WTC11 (cell line): ENCODE measurements around the gene ADK. TPM values are rescaled to one million over a fixed set of nuclear protein-coding genes. Genes with fewer than 3 reads are reported as not detected.

Experiments
- ATAC-seq: fragments of 200-7000 bp; cut with Tn5 transposase; 2 replicates; pipeline ENCODE4 v1.10.0; 2021; ENCODE audit warnings: mild to moderate bottlenecking, moderate library complexity
- CTCF ChIA-PET: fragments of 300-600 bp; sonication (Branson Sonifier 250); formaldehyde crosslinking; loops from one replicate; lab custom pipeline; 2021; ENCODE audit warnings: antibody characterized with exemption; lab: Charles Lee
- POLR2A ChIA-PET: fragments of 350-600 bp; sonication (Branson Sonifier 250); formaldehyde crosslinking; loops from one replicate; lab custom pipeline; 2021; ENCODE audit warnings: antibody characterized with exemption; lab: Charles Lee
- DNase-seq: peaks from one replicate; pipeline ENCODE4 v3.0.0; 2021; ENCODE audit warnings: low spot score
- H3K27ac Mint-ChIP-seq: 2 replicates; pipeline ENCODE4 v1.8.0; 2021; ENCODE audit warnings: mixed read lengths
- H3K27me3 Mint-ChIP-seq: 2 replicates; pipeline ENCODE4 v1.8.0; 2021; ENCODE audit warnings: low read depth, mild to moderate bottlenecking, moderate library complexity, mixed read lengths
- H3K36me3 Mint-ChIP-seq: 2 replicates; pipeline ENCODE4 v1.8.0; 2021; ENCODE audit warnings: mixed read lengths
- H3K4me1 Mint-ChIP-seq: 2 replicates; pipeline ENCODE4 v1.8.0; 2022; ENCODE audit warnings: mixed read lengths
- H3K4me3 Mint-ChIP-seq: 2 replicates; pipeline ENCODE4 v1.8.0; 2021; ENCODE audit warnings: mild to moderate bottlenecking, moderate library complexity, mixed read lengths
- H3K9me3 Mint-ChIP-seq: 2 replicates; pipeline ENCODE4 v1.8.0; 2021; ENCODE audit warnings: mixed read lengths
- ESRRA ChIP-seq: sonication (generic); formaldehyde crosslinking; IDR thresholded peaks from 2 replicates; pipeline ENCODE4 v1.8.1; 2022; ENCODE audit warnings: mild to moderate bottlenecking, missing genetic modification reagents, borderline replicate concordance
- ETV6 ChIP-seq: sonication (generic); formaldehyde crosslinking; IDR thresholded peaks from 2 replicates; pipeline ENCODE4 v1.8.1; 2022; ENCODE audit warnings: mild to moderate bottlenecking, missing genetic modification reagents
- GRHL2 ChIP-seq: fragments of 250-450 bp; sonication (Bioruptor Pico); IDR thresholded peaks from 2 replicates; pipeline ENCODE4 v1.8.0; 2022; ENCODE audit warnings: mild to moderate bottlenecking, moderate library complexity; ENCODE audit not compliant: insufficient replicate concordance, severe bottlenecking
- JAZF1 ChIP-seq: fragments of 250-450 bp; sonication (Bioruptor Pico); IDR thresholded peaks from 2 replicates; pipeline ENCODE4 v1.9.0; 2021; ENCODE audit warnings: moderate library complexity, mild to moderate bottlenecking, inconsistent platforms
- NFATC4 ChIP-seq: fragments of 250-450 bp; sonication (Bioruptor Pico); IDR thresholded peaks from 2 replicates; pipeline ENCODE4 v1.9.0; 2021; ENCODE audit warnings: mild to moderate bottlenecking
- NFYB ChIP-seq: sonication (generic); formaldehyde crosslinking; conservative IDR thresholded peaks from 2 replicates; pipeline ENCODE4 v1.8.0; 2022; ENCODE audit warnings: low read depth, missing genetic modification reagents
- NR1H2 ChIP-seq: sonication (generic); formaldehyde crosslinking; IDR thresholded peaks from 2 replicates; pipeline ENCODE4 v1.9.0; 2021; ENCODE audit warnings: mild to moderate bottlenecking, moderate library complexity, missing genetic modification reagents
- SMAD3 ChIP-seq: sonication (generic); formaldehyde crosslinking; IDR thresholded peaks from 2 replicates; pipeline ENCODE4 v1.8.0; 2022; ENCODE audit warnings: missing genetic modification reagents, mild to moderate bottlenecking, borderline replicate concordance
- SOX15 ChIP-seq: fragments of 250-450 bp; sonication (Bioruptor Pico); IDR thresholded peaks from 2 replicates; pipeline ENCODE4 v1.9.0; 2021; ENCODE audit warnings: mild to moderate bottlenecking
- TP53 ChIP-seq: sonication (generic); formaldehyde crosslinking; IDR thresholded peaks from 2 replicates; pipeline ENCODE4 v1.8.1; 2023; ENCODE audit warnings: mild to moderate bottlenecking, missing genetic modification reagents
- ZNF219 ChIP-seq: sonication (generic); formaldehyde crosslinking; IDR thresholded peaks from 2 replicates; pipeline ENCODE4 v1.8.0; 2023; ENCODE audit warnings: missing genetic modification reagents, mild to moderate bottlenecking, borderline replicate concordance
- ZNF232 ChIP-seq: sonication (generic); formaldehyde crosslinking; IDR thresholded peaks from 2 replicates; pipeline ENCODE4 v1.8.0; 2022; ENCODE audit warnings: mild to moderate bottlenecking, missing genetic modification reagents
- ZNF416 ChIP-seq: fragments of 250-450 bp; sonication (Bioruptor Pico); IDR thresholded peaks from 2 replicates; pipeline ENCODE4 v1.9.0; 2021; ENCODE audit warnings: mild to moderate bottlenecking, inconsistent platforms
- total RNA-seq: library from RNA; stranded (reverse); gene quantifications from 3 replicates; pipeline ENCODE4 v1.2.3, GENCODE V29; 2021
- TF ChIP-seq, protein P1 (sequence below): sonication (generic); formaldehyde crosslinking; IDR thresholded peaks from 2 replicates; pipeline ENCODE4 v1.8.0; 2022; ENCODE audit warnings: mild to moderate bottlenecking, missing genetic modification reagents
- TF ChIP-seq, protein P2 (sequence below): fragments of 250-450 bp; sonication (Bioruptor Pico); IDR thresholded peaks from 2 replicates; pipeline ENCODE4 v1.9.0; 2021; ENCODE audit warnings: moderate library complexity, mild to moderate bottlenecking, inconsistent platforms, borderline replicate concordance
- TF ChIP-seq, protein P3 (sequence below): sonication (generic); formaldehyde crosslinking; IDR thresholded peaks from 2 replicates; pipeline ENCODE4 v1.8.0; 2022; ENCODE audit warnings: mild to moderate bottlenecking, missing genetic modification reagents
- TF ChIP-seq, protein P4 (sequence below): sonication (generic); formaldehyde crosslinking; IDR thresholded peaks from 2 replicates; pipeline ENCODE4 v1.8.1; 2023; ENCODE audit warnings: mild to moderate bottlenecking, missing genetic modification reagents
- TF ChIP-seq, protein P5 (sequence below): sonication (generic); formaldehyde crosslinking; IDR thresholded peaks from 2 replicates; pipeline ENCODE4 v1.8.0; 2023; ENCODE audit warnings: mild to moderate bottlenecking, missing genetic modification reagents
- TF ChIP-seq, protein P6 (sequence below): sonication (generic); formaldehyde crosslinking; IDR thresholded peaks from 2 replicates; pipeline ENCODE4 v1.8.1; 2023; ENCODE audit warnings: mild to moderate bottlenecking, missing genetic modification reagents
- TF ChIP-seq, protein P7 (sequence below): fragments of 250-450 bp; sonication (Bioruptor Pico); IDR thresholded peaks from 2 replicates; pipeline ENCODE4 v1.9.0; 2021; ENCODE audit warnings: mild to moderate bottlenecking
- TF ChIP-seq, protein P8 (sequence below): sonication (generic); formaldehyde crosslinking; IDR thresholded peaks from 2 replicates; pipeline ENCODE4 v1.8.1; 2022; ENCODE audit warnings: low read depth, missing genetic modification reagents, borderline replicate concordance

ADK gene
- total RNA-seq, 1 experiment from 2014 or later = 32.7 TPM

DNA sequence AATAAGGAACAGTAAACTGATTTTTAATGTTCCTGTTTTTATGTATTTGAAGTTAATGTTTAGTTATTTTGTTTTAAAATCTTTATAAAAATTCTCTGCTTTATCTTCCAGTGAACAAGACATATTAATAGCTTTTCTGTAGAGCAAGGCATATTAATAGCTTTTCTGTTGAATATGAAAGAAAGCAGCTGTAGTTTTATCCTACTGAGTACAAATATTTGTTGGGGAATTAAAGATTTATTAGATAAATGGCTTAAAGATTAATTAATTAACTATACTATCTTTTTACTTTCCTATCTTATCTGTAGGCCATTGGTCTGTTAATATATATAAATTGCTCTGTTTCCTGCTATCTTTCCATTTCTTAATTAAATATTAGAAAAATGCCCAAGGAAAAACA lies 299.6 kb downstream of the ADK start (continued):
- TF ChIP-seq, protein P1, sequence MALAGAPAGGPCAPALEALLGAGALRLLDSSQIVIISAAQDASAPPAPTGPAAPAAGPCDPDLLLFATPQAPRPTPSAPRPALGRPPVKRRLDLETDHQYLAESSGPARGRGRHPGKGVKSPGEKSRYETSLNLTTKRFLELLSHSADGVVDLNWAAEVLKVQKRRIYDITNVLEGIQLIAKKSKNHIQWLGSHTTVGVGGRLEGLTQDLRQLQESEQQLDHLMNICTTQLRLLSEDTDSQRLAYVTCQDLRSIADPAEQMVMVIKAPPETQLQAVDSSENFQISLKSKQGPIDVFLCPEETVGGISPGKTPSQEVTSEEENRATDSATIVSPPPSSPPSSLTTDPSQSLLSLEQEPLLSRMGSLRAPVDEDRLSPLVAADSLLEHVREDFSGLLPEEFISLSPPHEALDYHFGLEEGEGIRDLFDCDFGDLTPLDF (CRISPR knock-in tag) = no peak
- TF ChIP-seq, protein P2, sequence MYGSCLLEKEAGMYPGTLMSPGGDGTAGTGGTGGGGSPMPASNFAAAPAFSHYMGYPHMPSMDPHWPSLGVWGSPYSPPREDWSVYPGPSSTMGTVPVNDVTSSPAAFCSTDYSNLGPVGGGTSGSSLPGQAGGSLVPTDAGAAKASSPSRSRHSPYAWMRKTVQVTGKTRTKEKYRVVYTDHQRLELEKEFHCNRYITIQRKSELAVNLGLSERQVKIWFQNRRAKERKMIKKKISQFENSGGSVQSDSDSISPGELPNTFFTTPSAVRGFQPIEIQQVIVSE (CRISPR knock-in tag) = no peak
- TF ChIP-seq, protein P3, sequence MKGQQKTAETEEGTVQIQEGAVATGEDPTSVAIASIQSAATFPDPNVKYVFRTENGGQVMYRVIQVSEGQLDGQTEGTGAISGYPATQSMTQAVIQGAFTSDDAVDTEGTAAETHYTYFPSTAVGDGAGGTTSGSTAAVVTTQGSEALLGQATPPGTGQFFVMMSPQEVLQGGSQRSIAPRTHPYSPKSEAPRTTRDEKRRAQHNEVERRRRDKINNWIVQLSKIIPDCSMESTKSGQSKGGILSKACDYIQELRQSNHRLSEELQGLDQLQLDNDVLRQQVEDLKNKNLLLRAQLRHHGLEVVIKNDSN = no peak
- TF ChIP-seq, protein P4, sequence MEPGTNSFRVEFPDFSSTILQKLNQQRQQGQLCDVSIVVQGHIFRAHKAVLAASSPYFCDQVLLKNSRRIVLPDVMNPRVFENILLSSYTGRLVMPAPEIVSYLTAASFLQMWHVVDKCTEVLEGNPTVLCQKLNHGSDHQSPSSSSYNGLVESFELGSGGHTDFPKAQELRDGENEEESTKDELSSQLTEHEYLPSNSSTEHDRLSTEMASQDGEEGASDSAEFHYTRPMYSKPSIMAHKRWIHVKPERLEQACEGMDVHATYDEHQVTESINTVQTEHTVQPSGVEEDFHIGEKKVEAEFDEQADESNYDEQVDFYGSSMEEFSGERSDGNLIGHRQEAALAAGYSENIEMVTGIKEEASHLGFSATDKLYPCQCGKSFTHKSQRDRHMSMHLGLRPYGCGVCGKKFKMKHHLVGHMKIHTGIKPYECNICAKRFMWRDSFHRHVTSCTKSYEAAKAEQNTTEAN (CRISPR knock-in tag) = no peak
- TF ChIP-seq ESRRA = no peak
- TF ChIP-seq, all 79 proteins: peak for 0

DNA sequence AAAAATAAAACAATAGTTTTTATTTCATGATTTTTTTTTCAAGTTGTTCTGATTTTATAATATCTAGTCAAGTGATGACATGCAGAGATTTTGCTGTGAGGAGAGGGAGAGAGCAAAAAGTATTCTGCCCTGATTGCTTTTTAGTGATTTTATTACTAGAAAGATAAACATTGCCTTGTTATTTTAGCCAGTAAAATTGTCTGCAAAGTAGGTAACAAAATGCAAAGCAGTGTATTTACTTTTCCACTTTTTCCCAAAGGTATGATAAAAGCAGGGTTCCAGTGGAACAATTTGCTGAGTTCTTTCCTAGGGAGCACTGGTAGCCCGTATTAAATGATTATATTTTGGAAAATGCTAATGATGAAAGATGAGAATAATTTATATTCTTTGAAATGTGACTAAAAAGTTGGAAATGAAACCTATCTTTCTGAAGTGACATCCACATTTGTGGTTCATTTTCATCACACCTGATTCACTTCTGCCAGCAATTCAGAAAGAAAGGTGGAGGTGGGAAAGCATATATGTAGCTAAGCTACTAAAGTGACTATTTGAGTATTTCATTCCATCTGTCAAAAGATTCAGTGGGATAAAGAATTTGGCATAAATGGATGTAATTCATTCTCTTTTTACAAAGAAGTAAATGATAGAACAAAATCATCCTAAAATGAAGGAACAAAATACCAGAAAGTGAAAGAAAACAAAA lies 300.3 kb downstream of the ADK start:
- Mint-ChIP-seq H3K36me3 (peaks cover 6% of the 10 kb centered on the region; the same call in 1 of the 2 replicates), H3K27ac (no peak overlapping the region), H3K27me3 (no peaks in the 10 kb centered on the region), H3K9me3 (peaks cover 5% of the 10 kb centered on the region), H3K4me1 (peaks cover 3% of the 10 kb centered on the region), H3K4me3 (no peak overlapping the region)
- no peak for DNase-seq
- POLR2A ChIA-PET = no interaction called here
- TF ChIP-seq ZNF416 (CRISPR knock-in tag) (no peak), SOX15 (CRISPR knock-in tag) (no peak), ZNF219 (CRISPR knock-in tag) (no peak), JAZF1 (CRISPR knock-in tag) (no peak), ETV6 (CRISPR knock-in tag) (no peak), SMAD3 (CRISPR knock-in tag) (no peak)
- CTCF ChIA-PET = interaction anchor here (0.6 to 0.7 kb wide), 2 partner anchors 39 to 506 kb away, joined by 3 read pairs; no protein-coding TSS in a partner anchor
- no peak for ATAC-seq

DNA sequence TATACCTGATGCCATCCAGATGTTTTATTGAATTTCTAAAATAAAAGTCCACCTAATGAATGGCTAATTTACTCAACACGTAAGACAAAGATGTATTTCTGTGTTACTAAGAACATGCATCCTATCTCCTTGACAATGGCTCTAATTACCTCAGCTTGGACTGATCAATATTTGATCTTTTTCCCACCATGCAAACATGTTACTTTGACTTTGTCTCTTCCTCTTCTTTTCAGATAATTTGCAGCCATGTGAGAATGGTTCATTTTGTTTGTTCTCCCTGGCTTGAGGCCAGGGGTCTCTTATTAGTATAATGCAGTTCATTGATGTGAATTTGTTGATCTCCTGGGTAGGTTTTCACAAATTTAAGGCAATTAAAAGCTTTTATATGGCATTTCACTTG lies 302.1 kb downstream of the ADK start:
- POLR2A ChIA-PET = no interaction called here
- no peak for DNase-seq
- no peaks in the 10 kb centered on the region for H3K27me3 Mint-ChIP-seq
- peaks cover 10% of the 10 kb centered on the region; the same call in 1 of the 2 replicates for H3K36me3 Mint-ChIP-seq
- CTCF ChIA-PET = interaction anchor here (1.3 kb wide), 1 partner anchor 33 kb away, joined by 3 read pairs; no protein-coding TSS in a partner anchor
- no peak for ATAC-seq
- peaks cover 16% of the 10 kb centered on the region for H3K9me3 Mint-ChIP-seq
- peaks cover 3% of the 10 kb centered on the region for H3K4me1 Mint-ChIP-seq
- no peak overlapping the region for H3K27ac Mint-ChIP-seq
- no peak overlapping the region for H3K4me3 Mint-ChIP-seq
- TF ChIP-seq ZNF232 (CRISPR knock-in tag) = no peak
- TF ChIP-seq, protein P5, sequence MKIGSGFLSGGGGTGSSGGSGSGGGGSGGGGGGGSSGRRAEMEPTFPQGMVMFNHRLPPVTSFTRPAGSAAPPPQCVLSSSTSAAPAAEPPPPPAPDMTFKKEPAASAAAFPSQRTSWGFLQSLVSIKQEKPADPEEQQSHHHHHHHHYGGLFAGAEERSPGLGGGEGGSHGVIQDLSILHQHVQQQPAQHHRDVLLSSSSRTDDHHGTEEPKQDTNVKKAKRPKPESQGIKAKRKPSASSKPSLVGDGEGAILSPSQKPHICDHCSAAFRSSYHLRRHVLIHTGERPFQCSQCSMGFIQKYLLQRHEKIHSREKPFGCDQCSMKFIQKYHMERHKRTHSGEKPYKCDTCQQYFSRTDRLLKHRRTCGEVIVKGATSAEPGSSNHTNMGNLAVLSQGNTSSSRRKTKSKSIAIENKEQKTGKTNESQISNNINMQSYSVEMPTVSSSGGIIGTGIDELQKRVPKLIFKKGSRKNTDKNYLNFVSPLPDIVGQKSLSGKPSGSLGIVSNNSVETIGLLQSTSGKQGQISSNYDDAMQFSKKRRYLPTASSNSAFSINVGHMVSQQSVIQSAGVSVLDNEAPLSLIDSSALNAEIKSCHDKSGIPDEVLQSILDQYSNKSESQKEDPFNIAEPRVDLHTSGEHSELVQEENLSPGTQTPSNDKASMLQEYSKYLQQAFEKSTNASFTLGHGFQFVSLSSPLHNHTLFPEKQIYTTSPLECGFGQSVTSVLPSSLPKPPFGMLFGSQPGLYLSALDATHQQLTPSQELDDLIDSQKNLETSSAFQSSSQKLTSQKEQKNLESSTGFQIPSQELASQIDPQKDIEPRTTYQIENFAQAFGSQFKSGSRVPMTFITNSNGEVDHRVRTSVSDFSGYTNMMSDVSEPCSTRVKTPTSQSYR (CRISPR knock-in tag) = no peak
- TF ChIP-seq TP53 = no peak
- TF ChIP-seq, protein P6, sequence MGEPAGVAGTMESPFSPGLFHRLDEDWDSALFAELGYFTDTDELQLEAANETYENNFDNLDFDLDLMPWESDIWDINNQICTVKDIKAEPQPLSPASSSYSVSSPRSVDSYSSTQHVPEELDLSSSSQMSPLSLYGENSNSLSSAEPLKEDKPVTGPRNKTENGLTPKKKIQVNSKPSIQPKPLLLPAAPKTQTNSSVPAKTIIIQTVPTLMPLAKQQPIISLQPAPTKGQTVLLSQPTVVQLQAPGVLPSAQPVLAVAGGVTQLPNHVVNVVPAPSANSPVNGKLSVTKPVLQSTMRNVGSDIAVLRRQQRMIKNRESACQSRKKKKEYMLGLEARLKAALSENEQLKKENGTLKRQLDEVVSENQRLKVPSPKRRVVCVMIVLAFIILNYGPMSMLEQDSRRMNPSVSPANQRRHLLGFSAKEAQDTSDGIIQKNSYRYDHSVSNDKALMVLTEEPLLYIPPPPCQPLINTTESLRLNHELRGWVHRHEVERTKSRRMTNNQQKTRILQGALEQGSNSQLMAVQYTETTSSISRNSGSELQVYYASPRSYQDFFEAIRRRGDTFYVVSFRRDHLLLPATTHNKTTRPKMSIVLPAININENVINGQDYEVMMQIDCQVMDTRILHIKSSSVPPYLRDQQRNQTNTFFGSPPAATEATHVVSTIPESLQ = no peak
- TF ChIP-seq, protein P7, sequence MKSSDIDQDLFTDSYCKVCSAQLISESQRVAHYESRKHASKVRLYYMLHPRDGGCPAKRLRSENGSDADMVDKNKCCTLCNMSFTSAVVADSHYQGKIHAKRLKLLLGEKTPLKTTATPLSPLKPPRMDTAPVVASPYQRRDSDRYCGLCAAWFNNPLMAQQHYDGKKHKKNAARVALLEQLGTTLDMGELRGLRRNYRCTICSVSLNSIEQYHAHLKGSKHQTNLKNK (CRISPR knock-in tag) = no peak
- no peak for TF ChIP-seq GRHL2
- TF ChIP-seq NR1H2 (CRISPR knock-in tag) = no peak
- TF ChIP-seq, protein P1 (CRISPR knock-in tag) = no peak
- TF ChIP-seq NFYB (CRISPR knock-in tag) = no peak
- no peak for TF ChIP-seq NFATC4 (CRISPR knock-in tag)
- TF ChIP-seq, protein P8, sequence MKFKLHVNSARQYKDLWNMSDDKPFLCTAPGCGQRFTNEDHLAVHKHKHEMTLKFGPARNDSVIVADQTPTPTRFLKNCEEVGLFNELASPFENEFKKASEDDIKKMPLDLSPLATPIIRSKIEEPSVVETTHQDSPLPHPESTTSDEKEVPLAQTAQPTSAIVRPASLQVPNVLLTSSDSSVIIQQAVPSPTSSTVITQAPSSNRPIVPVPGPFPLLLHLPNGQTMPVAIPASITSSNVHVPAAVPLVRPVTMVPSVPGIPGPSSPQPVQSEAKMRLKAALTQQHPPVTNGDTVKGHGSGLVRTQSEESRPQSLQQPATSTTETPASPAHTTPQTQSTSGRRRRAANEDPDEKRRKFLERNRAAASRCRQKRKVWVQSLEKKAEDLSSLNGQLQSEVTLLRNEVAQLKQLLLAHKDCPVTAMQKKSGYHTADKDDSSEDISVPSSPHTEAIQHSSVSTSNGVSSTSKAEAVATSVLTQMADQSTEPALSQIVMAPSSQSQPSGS (CRISPR knock-in tag) = no peak
